HG03097 (cell line): ENCODE data around the gene FMNL2.

Source experiments
- ATAC-seq: cut with Tn5 transposase; IDR thresholded peaks from one replicate; pipeline ENCODE4 v1.9.1; 2021; ENCODE audit not compliant: unreplicated experiment, low FRiP score

Gene FMNL2

GRCh38 chr2:152421521-152422370, 86.8 kb downstream of the FMNL2 start:
- peak; percentile 78 for ATAC-seq

DNA sequence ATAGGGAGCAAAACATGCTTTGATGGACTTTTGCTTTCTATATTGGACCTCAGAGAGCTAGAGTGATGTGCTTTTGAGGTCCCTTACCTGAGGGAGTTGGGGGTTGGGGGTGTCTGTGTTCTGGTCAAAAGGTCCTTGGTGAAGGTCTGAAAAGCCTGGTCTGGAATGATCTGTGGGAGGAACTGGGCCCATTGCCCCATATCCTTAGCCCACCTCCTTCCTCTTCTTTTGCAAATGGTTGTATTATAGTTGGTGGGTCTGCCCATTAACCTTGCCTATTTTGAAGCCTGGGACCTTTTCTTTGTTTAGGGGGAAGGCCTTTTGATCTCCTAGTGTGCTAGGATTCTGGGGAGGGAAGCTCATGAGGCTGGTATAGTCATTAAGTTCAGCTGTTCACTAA, 88.7 kb downstream of the FMNL2 start:
- ATAC-seq, result no peak

GRCh38 chr2:152425765-152426727, 91.1 kb downstream of the FMNL2 start:
- no peak for ATAC-seq

- no peak for ATAC-seq
Measured at GRCh38 chr2:152426801-152427200, 91.8 kb downstream of the FMNL2 start.

DNA sequence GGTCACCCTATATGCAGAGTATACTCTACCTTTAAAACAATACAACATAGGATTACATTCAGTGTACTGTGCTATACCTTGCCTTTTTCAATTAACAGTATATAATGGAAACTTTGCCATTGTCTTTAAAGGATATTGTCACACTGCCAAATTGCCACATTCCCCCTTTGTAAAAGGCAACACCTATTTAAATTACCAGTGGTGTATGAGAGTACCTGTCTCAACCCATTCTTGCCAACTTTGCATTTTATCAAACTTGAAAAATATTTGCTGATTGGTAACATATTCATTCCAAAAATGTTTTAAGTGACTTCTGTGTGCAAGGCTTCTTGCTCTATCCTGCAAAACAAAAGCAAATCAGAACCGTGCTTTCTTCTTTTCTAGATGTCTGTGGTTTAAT, 92.9 kb downstream of the FMNL2 start:
- ATAC-seq, result no peak

DNA sequence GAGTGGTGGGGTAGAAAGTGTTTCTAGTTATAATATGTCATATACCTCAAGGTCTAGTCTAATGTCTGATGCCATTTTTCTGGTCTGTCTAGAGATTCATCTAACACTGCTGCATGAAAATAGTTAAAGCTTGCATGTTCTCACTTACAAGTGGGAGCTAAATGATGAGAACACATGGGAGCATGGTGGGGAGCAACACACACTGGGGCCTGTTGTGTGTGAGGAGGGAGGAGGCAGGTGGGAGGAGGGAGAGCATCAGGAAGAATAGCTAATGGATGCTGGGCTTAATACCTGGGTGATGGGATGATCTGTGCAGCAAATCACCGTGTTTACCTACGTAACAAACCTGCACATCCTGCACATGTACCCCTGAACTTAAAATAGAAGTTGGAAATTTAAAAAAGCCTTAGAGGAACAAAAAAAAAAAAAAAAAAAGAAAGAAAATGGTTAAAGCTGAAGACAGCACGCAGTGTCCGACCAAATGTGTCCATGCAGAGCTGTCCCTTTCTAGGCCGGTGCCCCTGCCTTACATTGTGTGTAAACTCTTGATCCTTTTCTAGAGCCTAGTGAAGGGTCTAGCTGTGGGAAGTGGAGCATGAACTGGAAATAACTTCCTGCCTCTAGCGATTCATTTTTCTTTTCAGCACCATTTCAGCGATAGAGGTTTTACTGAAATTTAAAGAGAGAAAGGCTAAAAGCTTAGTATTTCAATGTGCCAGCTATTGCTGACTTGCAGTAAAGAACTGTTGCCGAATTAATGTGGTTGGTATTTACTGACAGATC, 94.0 kb downstream of the FMNL2 start:
- ATAC-seq, result no peak

DNA sequence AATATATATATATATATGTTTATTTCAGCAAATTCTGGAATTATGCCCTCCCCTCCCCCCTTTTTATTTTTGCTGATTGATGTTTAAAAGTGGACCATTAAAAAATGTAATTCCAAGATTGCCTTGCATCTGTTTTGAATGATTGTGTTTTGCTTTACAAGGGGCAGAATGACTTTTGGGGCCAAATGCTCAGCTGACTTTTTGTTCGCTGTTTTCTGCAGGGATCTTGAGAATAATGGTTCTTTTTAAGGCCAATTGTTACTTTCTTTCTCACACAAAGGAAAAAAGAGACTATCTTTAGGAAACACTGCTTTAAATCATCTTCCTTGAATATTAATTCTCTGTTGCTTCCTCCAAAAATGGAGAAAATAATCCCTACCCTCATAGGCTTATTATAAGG, 95.9 kb downstream of the FMNL2 start:
- no peak for ATAC-seq

DNA sequence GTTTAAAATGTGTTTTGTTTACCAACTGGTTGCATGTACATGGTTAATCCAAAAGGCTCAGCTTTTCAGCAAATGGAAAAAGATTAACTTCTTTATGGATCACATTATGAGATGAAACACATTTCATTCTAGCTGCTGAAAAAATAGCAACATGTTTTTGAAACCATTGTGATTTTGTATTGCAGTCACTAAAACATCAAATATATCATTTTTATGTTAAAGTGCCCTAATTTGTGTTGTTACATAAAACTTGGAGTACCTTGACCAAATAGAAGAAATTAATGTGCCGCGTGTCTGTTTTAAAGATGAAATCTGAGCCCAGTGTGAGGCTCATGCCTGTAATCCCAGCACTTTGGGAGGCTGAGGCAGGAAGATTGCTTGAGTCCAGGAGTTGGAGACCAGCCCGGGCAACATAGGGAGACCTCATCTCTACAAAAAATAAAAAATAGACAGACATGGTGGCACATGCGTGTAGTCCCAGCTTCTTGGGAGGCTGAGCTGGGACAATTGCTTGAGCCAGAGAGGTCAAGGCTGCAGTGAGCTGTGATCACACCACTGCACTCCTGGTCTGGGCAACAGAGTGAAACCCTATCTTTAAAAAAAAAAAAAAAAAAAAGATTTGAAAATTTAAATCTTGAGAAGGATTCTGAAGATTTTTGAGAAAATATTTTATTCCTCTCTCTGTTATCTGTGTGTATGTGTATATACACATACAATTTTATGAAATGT, 96.6 kb downstream of the FMNL2 start:
- no peak for ATAC-seq

- no peak for ATAC-seq
Measured at GRCh38 chr2:152432206-152432653, 97.3 kb downstream of the FMNL2 start.

DNA sequence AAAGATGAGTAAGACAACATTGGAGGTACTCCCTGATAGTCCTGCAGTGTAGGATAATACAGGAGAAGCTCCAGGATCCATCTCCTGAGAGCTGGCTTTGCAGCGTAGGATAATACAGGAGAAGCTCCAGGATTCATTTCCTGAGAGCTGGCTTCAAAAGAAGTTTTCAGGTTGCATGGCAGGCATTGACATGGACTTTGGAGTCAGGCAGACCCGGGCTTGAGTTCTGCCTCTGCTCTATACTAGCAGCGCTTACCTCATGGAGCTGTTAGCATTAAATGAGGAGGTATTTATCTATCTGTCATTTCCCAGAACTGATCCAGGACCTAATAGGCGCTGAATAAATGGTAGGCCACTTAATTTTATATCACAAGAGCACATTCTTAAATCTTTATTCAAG, 97.8 kb downstream of the FMNL2 start:
- ATAC-seq, result no peak

DNA sequence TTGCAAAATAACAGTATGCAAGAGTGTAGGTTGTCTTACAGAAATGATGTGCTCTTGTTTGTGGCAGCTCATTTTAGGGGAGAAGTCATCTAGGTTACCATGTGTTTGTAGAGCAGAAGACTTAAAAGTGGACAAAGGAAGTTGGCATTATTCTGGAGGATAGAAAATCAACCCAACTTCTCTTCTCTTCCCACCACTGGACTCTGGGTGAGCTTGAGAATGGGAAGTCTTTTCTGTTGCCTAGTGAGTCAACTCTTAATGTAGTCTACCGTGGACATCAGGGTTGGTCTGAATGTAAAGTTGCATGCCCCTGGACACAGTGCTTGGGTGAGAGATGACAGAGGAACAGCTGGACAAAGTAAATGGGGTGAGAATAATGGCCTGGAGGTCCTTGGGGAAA, 98.3 kb downstream of the FMNL2 start:
- ATAC-seq, result no peak

DNA sequence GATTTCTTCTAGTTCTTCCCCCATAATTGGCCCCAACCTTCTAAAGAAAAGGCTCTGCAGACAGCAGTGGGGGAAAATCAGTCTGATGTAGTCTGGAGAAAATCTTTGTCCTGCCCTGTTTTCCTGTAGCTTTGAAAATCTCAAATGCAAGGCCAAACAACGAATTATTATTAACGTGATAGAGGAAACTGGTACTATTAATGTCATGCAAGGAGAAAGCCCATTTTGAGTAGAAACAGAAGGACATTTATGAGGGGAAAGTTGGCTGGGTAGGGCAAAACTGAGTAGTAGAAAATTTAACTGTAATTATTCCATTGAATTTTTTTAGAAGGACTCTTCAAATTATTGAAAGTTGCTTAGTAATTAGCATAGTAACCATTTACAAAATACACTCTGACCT, 98.8 kb downstream of the FMNL2 start:
- ATAC-seq, result no peak

- no peak for ATAC-seq
Measured at GRCh38 chr2:152434395-152435182, 99.6 kb downstream of the FMNL2 start.

GRCh38 chr2:152436148-152436547, 101.2 kb downstream of the FMNL2 start:
- no peak for ATAC-seq

DNA sequence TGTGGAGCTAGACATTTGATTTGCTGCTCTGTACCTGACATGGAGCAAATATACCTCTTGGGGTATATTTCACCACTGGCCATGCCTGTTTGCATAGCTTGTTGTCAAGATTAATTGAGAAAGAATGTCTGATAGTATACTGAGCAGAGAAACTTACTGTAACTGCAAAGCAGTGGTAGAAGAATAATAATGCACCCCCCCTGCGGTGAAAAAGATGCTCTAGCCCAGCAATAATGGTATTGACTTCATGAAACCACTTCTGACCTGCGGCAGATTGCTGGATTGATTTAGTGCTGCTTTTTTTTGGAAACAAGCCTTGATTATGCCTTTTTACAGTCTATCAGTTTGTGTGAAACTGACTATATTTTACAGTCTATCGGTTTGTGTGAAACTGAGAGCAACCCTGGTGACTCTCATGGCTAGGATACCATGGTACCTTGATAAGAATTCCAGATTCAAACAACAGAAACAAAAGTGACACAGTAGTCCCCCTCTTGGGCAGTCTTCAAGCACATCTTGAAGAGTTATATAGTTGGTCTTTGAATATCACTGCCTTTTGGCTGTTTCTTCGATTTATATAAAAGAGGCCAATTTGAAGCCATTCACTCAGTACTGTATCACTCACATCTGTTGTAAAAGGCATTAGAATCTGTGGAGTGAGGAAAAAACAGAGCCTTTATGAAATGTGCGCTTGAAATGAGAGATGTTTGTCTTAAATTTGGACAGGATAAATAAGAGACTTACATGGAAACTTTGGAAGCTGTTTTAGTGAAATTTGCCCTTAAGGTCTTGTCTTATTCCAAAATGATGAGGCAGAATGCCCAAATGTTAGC, 102.5 kb downstream of the FMNL2 start:
- ATAC-seq, result no peak

DNA sequence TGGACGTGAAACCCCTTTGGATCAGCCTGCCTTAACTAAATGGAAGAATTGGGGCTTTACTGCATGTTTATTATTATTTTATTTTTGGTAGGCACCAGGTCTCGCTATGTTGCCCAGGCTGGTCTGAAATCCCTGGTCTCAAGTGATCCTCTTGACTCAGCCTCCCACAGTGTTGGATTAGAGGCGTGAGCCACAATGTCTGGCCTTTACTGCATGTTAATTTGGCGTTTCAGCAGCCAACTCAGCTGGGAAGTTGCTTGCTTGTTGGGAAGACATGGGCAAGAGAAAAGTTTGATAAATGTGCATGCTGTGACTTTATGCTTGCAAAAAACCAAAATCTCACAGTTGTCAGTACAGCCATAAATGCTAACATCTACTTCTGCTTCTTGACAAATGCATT, 105.1 kb downstream of the FMNL2 start:
- ATAC-seq, result no peak

- no peak for ATAC-seq
Measured at GRCh38 chr2:152440460-152440859, 105.5 kb downstream of the FMNL2 start.

DNA sequence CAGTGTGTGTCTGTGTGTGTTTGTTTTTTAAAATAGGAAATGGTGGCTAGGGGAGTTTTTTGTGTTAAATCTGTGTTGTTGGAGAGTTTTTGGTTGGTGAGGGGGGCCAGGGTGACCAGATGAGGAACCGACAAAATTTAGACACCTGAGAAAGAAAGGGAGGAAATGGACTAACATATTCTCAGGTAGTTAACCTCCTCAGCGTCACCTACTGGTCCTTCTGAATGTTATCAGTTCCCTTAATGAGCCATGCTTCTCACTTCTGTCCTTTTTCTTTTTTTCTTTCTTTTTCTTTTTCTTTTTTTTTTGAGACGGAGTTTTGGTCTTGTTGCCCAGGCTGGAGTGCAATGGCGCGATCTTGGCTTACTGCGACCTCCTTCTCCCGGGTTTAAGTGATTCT, 107.0 kb downstream of the FMNL2 start:
- no peak for ATAC-seq
